ENCODE data around the gene LRRC55. TPM values are rescaled to one million over a fixed set of nuclear protein-coding genes. Genes with fewer than 3 reads are reported as not detected.

The LRRC55 gene
- total RNA-seq, 2 experiments from 2014 or later: not detected

- no peak for ATAC-seq (ENCODE audit: low read depth)
- Mint-ChIP-seq H3K27me3 (peaks cover 12% of the 10 kb centered on the region), H3K9me3 (no peaks in the 10 kb centered on the region), H3K4me3 (no peak overlapping the region), H3K36me3 (no peaks in the 10 kb centered on the region), H3K4me1 (no peaks in the 10 kb centered on the region), H3K27ac (no peak overlapping the region)
- POLR2A ChIA-PET: no interaction called here
- DNase-seq: no peak
Measured at GRCh38 chr11:57154739-57155138, 27.0 kb upstream of the LRRC55 start.

GRCh38 chr11:57155400-57155799, 26.4 kb upstream of the LRRC55 start:
- peaks cover 12% of the 10 kb centered on the region for H3K27me3 Mint-ChIP-seq
- ATAC-seq (ENCODE audit: low read depth) (no peak), DNase-seq (no peak)
- H3K4me1 Mint-ChIP-seq: no peaks in the 10 kb centered on the region
- no peaks in the 10 kb centered on the region for H3K36me3 Mint-ChIP-seq
- no peak overlapping the region for H3K4me3 Mint-ChIP-seq
- H3K9me3 Mint-ChIP-seq: no peaks in the 10 kb centered on the region
- POLR2A ChIA-PET: no interaction called here
- H3K27ac Mint-ChIP-seq: no peak overlapping the region

DNA sequence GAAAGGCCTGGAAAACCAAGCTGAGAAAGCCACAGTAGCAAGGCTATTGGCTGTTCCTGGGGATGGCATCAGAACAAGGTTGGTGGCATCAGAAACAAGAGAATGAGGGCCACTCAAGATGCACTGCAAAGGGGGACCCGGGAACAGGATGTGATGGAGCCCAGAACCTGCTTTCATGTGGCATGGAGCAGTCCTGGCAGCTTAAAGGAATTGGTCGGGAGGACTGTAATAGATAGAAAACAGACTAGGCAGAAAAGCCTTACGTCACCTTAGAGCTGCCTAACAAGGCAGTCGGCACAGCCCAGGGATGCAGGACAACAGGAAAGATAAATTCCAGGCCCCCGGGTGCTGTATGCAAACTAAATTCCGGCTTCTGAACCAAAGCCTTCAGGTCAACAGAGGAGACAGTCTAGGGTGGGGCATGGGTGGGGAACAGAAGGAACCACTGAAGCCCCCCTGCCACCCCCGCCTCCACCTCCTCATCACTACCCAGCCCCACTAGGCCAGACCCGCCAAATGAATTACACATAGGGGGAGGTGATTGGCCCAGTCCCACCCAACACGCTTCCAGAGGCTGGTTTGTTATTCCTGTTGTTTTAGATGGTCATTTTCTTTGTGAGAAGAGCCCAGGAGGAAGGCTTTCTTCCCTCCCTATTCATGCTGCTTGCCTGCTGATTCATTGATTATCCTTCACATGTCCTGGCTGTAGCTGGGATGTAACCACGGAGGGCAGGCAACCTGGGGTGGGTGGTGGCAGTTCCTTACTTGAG, 25.7 kb upstream of the LRRC55 start:
- H3K4me3 Mint-ChIP-seq: no peak overlapping the region
- POLR2A ChIA-PET: no interaction called here
- no peaks in the 10 kb centered on the region for H3K36me3 Mint-ChIP-seq
- no peak overlapping the region for H3K27ac Mint-ChIP-seq
- ATAC-seq (ENCODE audit: low read depth) (no peak), DNase-seq (no peak)
- peaks cover 12% of the 10 kb centered on the region for H3K27me3 Mint-ChIP-seq
- no peaks in the 10 kb centered on the region for H3K4me1 Mint-ChIP-seq
- no peaks in the 10 kb centered on the region for H3K9me3 Mint-ChIP-seq

DNA sequence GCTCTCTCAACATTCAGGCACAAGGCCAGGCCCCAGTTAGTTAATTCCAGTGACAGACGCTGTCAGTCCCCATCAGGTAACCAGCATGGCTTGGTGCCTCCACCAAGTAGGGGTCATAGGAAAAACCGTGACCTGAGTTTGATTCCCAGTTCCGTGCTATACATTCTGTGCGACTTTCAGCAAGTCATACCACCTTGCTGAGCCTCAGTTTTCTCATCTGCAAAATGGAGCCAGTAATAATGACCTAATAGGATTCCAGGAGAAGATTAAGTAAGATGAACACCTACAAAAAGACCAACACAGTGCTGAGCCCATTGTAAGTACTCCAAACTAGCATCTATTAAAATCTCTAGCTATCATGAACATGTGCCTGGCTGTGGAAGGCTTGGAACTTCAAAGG, 24.8 kb upstream of the LRRC55 start:
- no peaks in the 10 kb centered on the region for H3K36me3 Mint-ChIP-seq
- H3K4me1 Mint-ChIP-seq: no peaks in the 10 kb centered on the region
- peaks cover 12% of the 10 kb centered on the region for H3K27me3 Mint-ChIP-seq
- no peak overlapping the region for H3K4me3 Mint-ChIP-seq
- DNase-seq: no peak
- no peak overlapping the region for H3K27ac Mint-ChIP-seq
- ATAC-seq (ENCODE audit: low read depth): no peak
- H3K9me3 Mint-ChIP-seq: no peaks in the 10 kb centered on the region
- POLR2A ChIA-PET: no interaction called here

- no peaks in the 10 kb centered on the region for H3K4me1 Mint-ChIP-seq
- POLR2A ChIA-PET: no interaction called here
- DNase-seq: no peak
Measured at GRCh38 chr11:57157624-57158023, 24.1 kb upstream of the LRRC55 start.

DNA sequence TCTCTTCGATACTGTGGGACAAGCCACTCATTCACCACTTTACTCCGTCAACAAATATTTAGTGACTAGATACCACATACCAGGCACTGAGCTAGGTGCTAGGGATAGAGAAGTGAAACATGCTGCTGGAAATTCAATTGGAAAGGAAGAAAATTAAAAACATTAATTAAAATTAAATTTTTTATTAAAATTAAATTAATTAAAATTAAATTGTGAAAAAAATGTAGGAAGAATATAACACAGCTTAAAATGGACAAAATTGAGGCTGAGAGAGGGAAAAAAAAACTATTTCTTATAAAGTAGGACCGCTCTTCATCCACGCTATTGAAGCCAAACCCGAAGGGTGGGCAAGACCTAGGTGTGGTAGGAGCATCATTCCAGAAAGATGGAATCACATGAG, 23.6 kb upstream of the LRRC55 start:
- Mint-ChIP-seq H3K27ac (no peak overlapping the region), H3K27me3 (peaks cover 12% of the 10 kb centered on the region), H3K4me3 (no peak overlapping the region), H3K4me1 (no peaks in the 10 kb centered on the region), H3K36me3 (no peaks in the 10 kb centered on the region), H3K9me3 (no peaks in the 10 kb centered on the region)
- DNase-seq: no peak
- no peak for ATAC-seq (ENCODE audit: low read depth)
- POLR2A ChIA-PET: no interaction called here

More at GRCh38 chr11:57157624-57158023, 24.1 kb upstream of the LRRC55 start:
- H3K27ac Mint-ChIP-seq: no peak overlapping the region
- H3K27me3 Mint-ChIP-seq: peaks cover 12% of the 10 kb centered on the region
- H3K36me3 Mint-ChIP-seq: no peaks in the 10 kb centered on the region
- no peak overlapping the region for H3K4me3 Mint-ChIP-seq
- no peaks in the 10 kb centered on the region for H3K9me3 Mint-ChIP-seq
- no peak for ATAC-seq (ENCODE audit: low read depth)

DNA sequence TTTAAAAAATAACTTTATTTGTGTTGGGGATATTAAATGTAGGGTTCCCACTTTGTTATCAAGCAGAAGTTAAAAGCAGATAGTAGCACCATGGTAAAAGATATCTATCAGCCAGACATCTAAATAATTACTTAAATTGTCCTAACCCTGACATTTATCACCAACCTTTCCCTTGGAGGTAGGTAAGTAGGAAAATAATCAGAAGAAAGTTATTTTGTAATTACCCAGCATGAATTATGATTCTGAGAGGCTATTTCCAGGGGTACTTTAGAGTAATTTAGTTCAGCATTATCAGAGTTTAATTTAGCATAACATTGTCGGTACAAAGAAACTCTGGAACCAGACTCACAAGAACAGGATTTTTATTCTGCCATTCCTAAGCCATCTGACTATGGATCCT, 23.2 kb upstream of the LRRC55 start:
- no peak for DNase-seq
- H3K4me3 Mint-ChIP-seq: no peak overlapping the region
- POLR2A ChIA-PET: no interaction called here
- H3K36me3 Mint-ChIP-seq: no peaks in the 10 kb centered on the region
- peaks cover 11% of the 10 kb centered on the region for H3K27me3 Mint-ChIP-seq
- H3K9me3 Mint-ChIP-seq: no peaks in the 10 kb centered on the region
- no peaks in the 10 kb centered on the region for H3K4me1 Mint-ChIP-seq
- no peak for ATAC-seq (ENCODE audit: low read depth)
- H3K27ac Mint-ChIP-seq: no peak overlapping the region

GRCh38 chr11:57160665-57161064, 21.1 kb upstream of the LRRC55 start:
- ATAC-seq (ENCODE audit: low read depth) (no peak), DNase-seq (no peak)
- H3K4me1 Mint-ChIP-seq: no peaks in the 10 kb centered on the region
- no peak overlapping the region for H3K4me3 Mint-ChIP-seq
- POLR2A ChIA-PET: no interaction called here
- no peak overlapping the region for H3K27ac Mint-ChIP-seq
- H3K9me3 Mint-ChIP-seq: no peaks in the 10 kb centered on the region
- H3K27me3 Mint-ChIP-seq: peaks cover 12% of the 10 kb centered on the region
- no peaks in the 10 kb centered on the region for H3K36me3 Mint-ChIP-seq

GRCh38 chr11:57161351-57161750, 20.4 kb upstream of the LRRC55 start:
- Mint-ChIP-seq H3K27me3 (peaks cover 8% of the 10 kb centered on the region), H3K27ac (no peak overlapping the region), H3K9me3 (no peaks in the 10 kb centered on the region), H3K4me3 (no peak overlapping the region), H3K36me3 (no peaks in the 10 kb centered on the region), H3K4me1 (no peaks in the 10 kb centered on the region)
- POLR2A ChIA-PET: no interaction called here
- ATAC-seq (ENCODE audit: low read depth) (no peak), DNase-seq (no peak)

- Mint-ChIP-seq H3K9me3 (no peaks in the 10 kb centered on the region), H3K4me1 (no peaks in the 10 kb centered on the region), H3K27me3 (peaks cover 8% of the 10 kb centered on the region), H3K4me3 (no peak overlapping the region), H3K36me3 (no peaks in the 10 kb centered on the region), H3K27ac (no peak overlapping the region)
- ATAC-seq (ENCODE audit: low read depth) (no peak), DNase-seq (no peak)
- POLR2A ChIA-PET: no interaction called here
Measured at GRCh38 chr11:57162179-57162898, 19.4 kb upstream of the LRRC55 start.

DNA sequence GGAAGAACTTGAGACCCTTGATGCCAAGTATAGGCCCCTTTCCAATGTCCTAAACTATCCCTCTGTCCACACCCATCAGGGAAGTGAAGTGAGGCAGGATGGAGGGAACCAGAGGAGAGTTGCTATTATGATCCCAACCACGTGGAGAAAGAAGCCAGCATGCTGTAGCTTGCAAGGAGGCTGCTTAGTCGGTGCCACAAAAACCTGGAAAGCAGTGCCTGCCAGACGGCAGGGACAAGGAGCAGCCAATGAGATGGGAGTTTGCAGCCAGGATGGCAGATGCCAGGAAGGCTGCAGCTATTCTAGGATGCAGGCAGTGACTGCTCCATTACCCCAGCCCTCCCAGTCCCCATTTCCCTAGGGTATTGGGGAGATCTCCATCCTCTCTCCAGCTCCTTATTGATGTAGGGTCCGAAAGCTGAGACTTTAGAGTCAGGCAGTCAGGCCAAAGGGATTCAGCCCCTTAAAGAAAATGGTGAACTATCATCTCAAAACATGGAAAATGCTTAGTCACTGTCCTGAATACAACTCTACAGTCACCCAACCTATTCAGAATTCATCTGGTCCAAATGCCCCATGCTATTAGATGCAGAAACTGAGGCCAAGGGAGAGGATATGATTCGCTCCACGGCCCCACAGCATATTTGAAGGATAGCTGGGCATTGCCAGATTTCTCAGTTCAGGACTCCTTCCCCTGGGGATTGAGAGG, 18.4 kb upstream of the LRRC55 start:
- no peaks in the 10 kb centered on the region for H3K4me1 Mint-ChIP-seq
- H3K27me3 Mint-ChIP-seq: peaks cover 8% of the 10 kb centered on the region
- no peak for DNase-seq
- no peaks in the 10 kb centered on the region for H3K9me3 Mint-ChIP-seq
- H3K27ac Mint-ChIP-seq: no peak overlapping the region
- POLR2A ChIA-PET: no interaction called here
- no peaks in the 10 kb centered on the region for H3K36me3 Mint-ChIP-seq
- H3K4me3 Mint-ChIP-seq: no peak overlapping the region
- ATAC-seq (ENCODE audit: low read depth): no peak

DNA sequence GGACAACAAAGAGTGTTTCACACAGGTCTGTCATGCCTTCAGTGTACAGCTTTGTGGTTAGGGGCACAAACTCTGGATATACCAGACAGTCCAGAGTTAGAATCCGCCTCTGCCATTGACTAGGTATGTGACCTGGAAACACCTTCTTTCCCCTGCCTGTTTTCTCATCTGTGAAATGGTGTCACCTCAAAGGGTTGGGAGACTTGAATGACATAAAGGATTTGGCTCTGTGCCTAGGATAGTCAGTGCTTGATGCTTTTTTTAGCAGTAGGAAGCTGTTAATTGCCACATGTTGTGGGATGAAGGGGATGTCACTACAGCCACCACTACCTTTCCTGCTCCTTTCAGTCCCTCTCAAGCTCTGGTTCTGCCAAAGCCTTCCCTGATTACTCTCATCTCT, 17.4 kb upstream of the LRRC55 start:
- Mint-ChIP-seq H3K9me3 (no peaks in the 10 kb centered on the region), H3K36me3 (no peaks in the 10 kb centered on the region), H3K4me3 (no peak overlapping the region), H3K4me1 (no peaks in the 10 kb centered on the region), H3K27me3 (peaks cover 8% of the 10 kb centered on the region), H3K27ac (no peak overlapping the region)
- ATAC-seq (ENCODE audit: low read depth) (no peak), DNase-seq (no peak)
- POLR2A ChIA-PET: no interaction called here

GRCh38 chr11:57167125-57167846, 14.5 kb upstream of the LRRC55 start:
- no peak for DNase-seq
- H3K36me3 Mint-ChIP-seq: no peaks in the 10 kb centered on the region
- no peak for ATAC-seq (ENCODE audit: low read depth)
- peaks cover 2% of the 10 kb centered on the region for H3K9me3 Mint-ChIP-seq
- H3K27ac Mint-ChIP-seq: no peak overlapping the region
- H3K4me1 Mint-ChIP-seq: no peaks in the 10 kb centered on the region
- POLR2A ChIA-PET: no interaction called here
- H3K4me3 Mint-ChIP-seq: no peak overlapping the region
- peaks cover 6% of the 10 kb centered on the region for H3K27me3 Mint-ChIP-seq

Data from activated naive CD8-positive, alpha-beta T cell treated with anti-CD3 and anti-CD28 coated beads, Interleukin-2, amount 10 ng/mL, durations not matched to agents 7 days and 5 days (primary cell).